CD4-positive, CD25-positive, alpha-beta regulatory T cell (primary cell): ENCODE measurements around the gene ARHGAP8. TPM values are rescaled to one million over a fixed set of nuclear protein-coding genes. Genes with fewer than 3 reads are reported as not detected.
"Not testable (repeated sequence)": the region's sequence is repeated elsewhere in the genome, so short reads cannot be mapped to it uniquely, and the experiment has no call there.

Source experiments
- ATAC-seq, 2 donors: fragments of 150-1000 bp; cut with Tn5 transposase; one replicate each; pipeline ENCODE4 v1.10.0; 2021; ENCODE audit warnings: low read depth in 2 of 2, moderate number of reproducible peaks in 2 of 2, moderate library complexity in 1 of 2
- DNase-seq, 3 donors: peaks; one replicate each; pipeline versions ENCODE4 v3.0.0 to v3.0.0-alpha.2; 2012 to 2022; ENCODE audit warnings: mixed read lengths in 1 of 3
- H3K27ac ChIP-seq: one replicate; pipeline ENCODE4 v1.7.0; 2013; ENCODE audit warnings: mild to moderate bottlenecking, low read length; ENCODE audit not compliant: insufficient read depth, poor library complexity, severe bottlenecking
- H3K27me3 ChIP-seq: one replicate; pipeline ENCODE4 v1.7.0; 2013; ENCODE audit warnings: low read length; ENCODE audit not compliant: control insufficient read depth, insufficient read depth
- H3K36me3 ChIP-seq: one replicate; pipeline ENCODE4 v1.7.0; 2013; ENCODE audit warnings: mild to moderate bottlenecking, low read length, moderate library complexity; ENCODE audit not compliant: control insufficient read depth, insufficient read depth
- H3K4me1 ChIP-seq: 2 replicates; pipeline ENCODE4 v1.7.0; 2013; ENCODE audit warnings: mild to moderate bottlenecking, low read length; ENCODE audit not compliant: insufficient read depth, control insufficient read depth, poor library complexity, severe bottlenecking
- H3K4me3 ChIP-seq: one replicate; pipeline ENCODE4 v1.7.0; 2013; ENCODE audit warnings: low read depth, mild to moderate bottlenecking, low read length, moderate library complexity
- H3K9me3 ChIP-seq, 2 experiments: 1 replicate in 1 of 2; 2 replicates in 1 of 2; pipeline ENCODE4 v1.7.0; 2013; ENCODE audit warnings: low read length in 2 of 2, mild to moderate bottlenecking in 1 of 2, moderate library complexity in 1 of 2; ENCODE audit not compliant: control insufficient read depth in 2 of 2
- H3K27ac Mint-ChIP-seq, 3 donors: one replicate each; pipeline ENCODE4 v1.8.0; 2020 to 2022; ENCODE audit warnings: mild to moderate bottlenecking in 3 of 3, mixed read lengths in 3 of 3, moderate library complexity in 2 of 3
- H3K27me3 Mint-ChIP-seq: one replicate; pipeline ENCODE4 v1.8.0; 2022; ENCODE audit warnings: mild to moderate bottlenecking, mixed read lengths
- H3K36me3 Mint-ChIP-seq: one replicate; pipeline ENCODE4 v1.8.0; 2020; ENCODE audit warnings: mixed read lengths
- H3K4me1 Mint-ChIP-seq, 4 donors: one replicate each; pipeline ENCODE4 v1.8.0; 2020 to 2022; ENCODE audit warnings: mixed read lengths in 4 of 4, mild to moderate bottlenecking in 1 of 4
- H3K4me3 Mint-ChIP-seq, 4 donors: one replicate each; pipeline ENCODE4 v1.8.0; 2020 to 2022; ENCODE audit warnings: mild to moderate bottlenecking in 4 of 4, mixed read lengths in 4 of 4, moderate library complexity in 3 of 4
- H3K9me3 Mint-ChIP-seq, 7 donors: one replicate each; pipeline ENCODE4 v1.8.0; 2020 to 2022; ENCODE audit warnings: mixed read lengths in 7 of 7, mild to moderate bottlenecking in 3 of 7, moderate library complexity in 2 of 7
- polyA plus RNA-seq, 4 donors: library from polyadenylated mRNA; unstranded; fragments of 300-500 nt; fragmentation: Illumina TruSeq; gene quantifications; one replicate each; pipeline ENCODE4 v1.2.3, GENCODE V29; 2021
- total RNA-seq: library from RNA; stranded (reverse); gene quantifications from one replicate; pipeline ENCODE4 v1.2.3, GENCODE V29; 2022

The ARHGAP8 gene
- total and polyA plus RNA-seq, 5 donors from 2014 or later, result 0.18 to 2.6 (median 0.51) TPM; not detected in 1

- H3K4me1 Mint-ChIP-seq, result peaks cover 0 to 3% (median 2%) of the 10 kb centered on the region in 4 donors
- H3K27ac Mint-ChIP-seq, result no peak overlapping the region
- H3K4me1 ChIP-seq, result no peaks in the 10 kb centered on the region
- H3K9me3 Mint-ChIP-seq, result peaks cover 0 to 2% (median 0%) of the 10 kb centered on the region in 7 donors
- H3K27me3 Mint-ChIP-seq, result no peaks in the 10 kb centered on the region
- H3K9me3 ChIP-seq, result no peaks in the 10 kb centered on the region
- H3K36me3 ChIP-seq, result no peaks in the 10 kb centered on the region
- no peak overlapping the region for H3K27ac ChIP-seq
- ATAC-seq (no peak), DNase-seq (no peak)
- no peaks in the 10 kb centered on the region for H3K27me3 ChIP-seq
- H3K36me3 Mint-ChIP-seq, result peaks cover 2% of the 10 kb centered on the region
- no peak overlapping the region for H3K4me3 Mint-ChIP-seq
- no peak overlapping the region for H3K4me3 ChIP-seq
These were observed 14.7 kb upstream of the ARHGAP8 start for GRCh38 chr22:44737406-44738346.

DNA sequence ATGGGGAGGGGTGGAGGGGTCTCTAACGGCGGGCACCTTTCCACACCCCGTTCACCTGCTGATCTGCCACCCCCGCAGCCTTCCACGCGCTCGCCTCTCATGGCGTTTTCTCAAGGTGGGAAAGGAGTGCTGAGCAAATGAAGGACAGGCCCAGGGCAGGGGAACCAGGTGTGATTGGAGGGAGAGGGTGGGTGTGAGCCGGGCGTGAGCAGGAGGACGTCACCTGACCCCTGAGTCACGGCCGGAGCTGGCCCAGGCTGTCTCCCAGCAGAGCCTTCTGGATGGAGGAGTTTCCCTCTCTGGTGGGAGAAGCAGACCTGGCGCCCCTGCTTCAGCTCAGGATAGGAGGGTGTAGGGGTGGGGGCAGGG lies 14.0 kb upstream of the ARHGAP8 start:
- Mint-ChIP-seq H3K27ac (no peak overlapping the region), H3K4me3 (no peak overlapping the region), H3K27me3 (no peaks in the 10 kb centered on the region), H3K4me1 (peaks cover 0 to 3% (median 2%) of the 10 kb centered on the region in 4 donors), H3K36me3 (no peaks in the 10 kb centered on the region), H3K9me3 (peaks cover 0 to 2% (median 0%) of the 10 kb centered on the region in 7 donors)
- ATAC-seq (no peak), DNase-seq (no peak)
- no peaks in the 10 kb centered on the region for H3K27me3 ChIP-seq
- no peak overlapping the region for H3K4me3 ChIP-seq
- H3K9me3 ChIP-seq, result no peaks in the 10 kb centered on the region
- no peak overlapping the region for H3K27ac ChIP-seq
- no peaks in the 10 kb centered on the region for H3K36me3 ChIP-seq
- H3K4me1 ChIP-seq, result no peaks in the 10 kb centered on the region

DNA sequence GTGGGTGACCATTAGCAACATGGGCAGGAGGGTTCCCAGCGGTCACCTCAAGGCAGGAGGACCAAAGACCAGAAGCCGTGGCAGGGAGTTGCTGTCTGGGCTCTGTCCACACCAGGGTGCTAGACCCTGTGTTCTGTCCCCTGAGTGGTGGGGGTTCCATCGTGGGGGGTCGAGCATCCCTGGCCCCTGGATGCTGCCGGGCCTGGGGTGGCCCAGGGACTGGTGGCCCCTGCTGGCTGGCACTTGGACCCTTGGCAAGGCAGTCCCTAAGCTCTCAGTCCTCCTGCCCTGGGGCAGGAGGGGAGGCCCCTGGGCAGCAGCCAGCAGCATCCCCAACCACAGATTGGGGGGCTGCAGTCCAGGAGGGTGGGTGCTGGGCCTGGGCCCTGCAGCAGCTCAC lies 13.4 kb upstream of the ARHGAP8 start:
- no peak overlapping the region for H3K27ac Mint-ChIP-seq
- no peak overlapping the region for H3K4me3 ChIP-seq
- no peak for ATAC-seq
- no peak overlapping the region for H3K27ac ChIP-seq
- H3K27me3 Mint-ChIP-seq, result peaks cover 4% of the 10 kb centered on the region
- peaks cover 0 to 3% (median 2%) of the 10 kb centered on the region in 4 donors for H3K4me1 Mint-ChIP-seq
- H3K4me1 ChIP-seq, result no peaks in the 10 kb centered on the region
- no peaks in the 10 kb centered on the region for H3K36me3 ChIP-seq
- no peaks in the 10 kb centered on the region for H3K27me3 ChIP-seq
- H3K36me3 Mint-ChIP-seq, result no peaks in the 10 kb centered on the region
- no peak for DNase-seq
- H3K9me3 Mint-ChIP-seq, result peaks cover 0 to 2% (median 0%) of the 10 kb centered on the region in 7 donors
- no peak overlapping the region for H3K4me3 Mint-ChIP-seq
- H3K9me3 ChIP-seq, result no peaks in the 10 kb centered on the region

- not testable (repeated sequence) for H3K4me1 ChIP-seq, H3K9me3 ChIP-seq, DNase-seq, H3K9me3 Mint-ChIP-seq, H3K27me3 Mint-ChIP-seq, H3K36me3 ChIP-seq, H3K27ac ChIP-seq, H3K27me3 ChIP-seq, H3K27ac Mint-ChIP-seq, ATAC-seq, H3K36me3 Mint-ChIP-seq, H3K4me3 Mint-ChIP-seq, H3K4me1 Mint-ChIP-seq, H3K4me3 ChIP-seq
These were observed 12.7 kb upstream of the ARHGAP8 start for GRCh38 chr22:44739666-44740065.

- Mint-ChIP-seq H3K9me3 (peaks cover 0 to 2% (median 0%) of the 10 kb centered on the region in 7 donors), H3K4me1 (peaks cover 0 to 3% (median 2%) of the 10 kb centered on the region in 4 donors), H3K4me3 (no peak overlapping the region), H3K27me3 (peaks cover 4% of the 10 kb centered on the region), H3K27ac (no peak overlapping the region), H3K36me3 (no peaks in the 10 kb centered on the region)
- ATAC-seq (no peak), DNase-seq (no peak)
- Histone ChIP-seq H3K9me3 (no peaks in the 10 kb centered on the region), H3K27me3 (no peaks in the 10 kb centered on the region), H3K4me1 (no peaks in the 10 kb centered on the region), H3K36me3 (no peaks in the 10 kb centered on the region), H3K4me3 (no peak overlapping the region), H3K27ac (no peak overlapping the region)
These were observed 12.1 kb upstream of the ARHGAP8 start for GRCh38 chr22:44740307-44740706.

GRCh38 chr22:44741929-44742328 lies 10.4 kb upstream of the ARHGAP8 start:
- Mint-ChIP-seq H3K9me3 (peaks cover 0 to 3% (median 0%) of the 10 kb centered on the region in 7 donors), H3K4me3 (no peak overlapping the region), H3K27me3 (peaks cover 11% of the 10 kb centered on the region), H3K4me1 (no peaks in the 10 kb centered on the region), H3K36me3 (no peaks in the 10 kb centered on the region), H3K27ac (no peak overlapping the region)
- Histone ChIP-seq H3K27ac (no peak overlapping the region), H3K4me1 (no peaks in the 10 kb centered on the region), H3K36me3 (no peaks in the 10 kb centered on the region), H3K27me3 (no peaks in the 10 kb centered on the region), H3K9me3 (no peaks in the 10 kb centered on the region), H3K4me3 (no peak overlapping the region)
- no peak for DNase-seq
- no peak for ATAC-seq

- H3K4me3 ChIP-seq, result no peak overlapping the region
- no peaks in the 10 kb centered on the region for H3K36me3 ChIP-seq
- no peaks in the 10 kb centered on the region for H3K4me1 Mint-ChIP-seq
- H3K27ac ChIP-seq, result no peak overlapping the region
- no peak for ATAC-seq
- no peak overlapping the region for H3K4me3 Mint-ChIP-seq
- H3K36me3 Mint-ChIP-seq, result no peaks in the 10 kb centered on the region
- H3K9me3 Mint-ChIP-seq, result peaks cover 0 to 3% (median 0%) of the 10 kb centered on the region in 7 donors
- no peaks in the 10 kb centered on the region for H3K27me3 ChIP-seq
- H3K9me3 ChIP-seq, result no peaks in the 10 kb centered on the region
- H3K27me3 Mint-ChIP-seq, result peaks cover 15% of the 10 kb centered on the region
- no peak for DNase-seq
- no peaks in the 10 kb centered on the region for H3K4me1 ChIP-seq
- no peak overlapping the region for H3K27ac Mint-ChIP-seq
These were observed 9.1 kb upstream of the ARHGAP8 start for GRCh38 chr22:44743247-44743646.

DNA sequence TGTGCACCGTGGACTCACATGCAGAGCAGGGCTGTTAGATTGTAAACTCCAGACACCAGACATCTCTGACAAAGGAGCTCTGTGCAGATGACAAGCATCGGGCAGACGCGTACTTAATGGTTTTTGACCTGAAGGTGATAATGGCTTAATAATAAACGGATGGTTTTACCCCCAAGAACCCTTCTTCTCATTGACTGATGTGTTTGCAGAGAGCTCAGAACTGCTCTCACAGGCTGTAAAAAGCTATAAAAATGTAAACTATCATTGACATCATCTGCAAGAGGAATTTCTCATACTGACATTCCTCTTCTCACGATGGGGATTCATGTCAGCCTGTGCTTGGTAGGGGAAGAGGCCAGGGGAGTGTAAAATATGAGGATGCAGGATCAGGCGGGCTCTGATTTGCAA lies 8.6 kb upstream of the ARHGAP8 start:
- ATAC-seq (no peak), DNase-seq (no peak)
- Histone ChIP-seq H3K27ac (no peak overlapping the region), H3K9me3 (no peaks in the 10 kb centered on the region), H3K36me3 (no peaks in the 10 kb centered on the region), H3K27me3 (no peaks in the 10 kb centered on the region), H3K4me3 (no peak overlapping the region), H3K4me1 (no peaks in the 10 kb centered on the region)
- H3K27me3 Mint-ChIP-seq, result peaks cover 15% of the 10 kb centered on the region
- no peaks in the 10 kb centered on the region for H3K4me1 Mint-ChIP-seq
- peaks cover 0 to 3% (median 0%) of the 10 kb centered on the region in 7 donors for H3K9me3 Mint-ChIP-seq
- H3K36me3 Mint-ChIP-seq, result no peaks in the 10 kb centered on the region
- H3K27ac Mint-ChIP-seq, result no peak overlapping the region
- no peak overlapping the region for H3K4me3 Mint-ChIP-seq
